Choroid plexus epithelial cell (primary cell): ENCODE results near the gene CDC7.
A peak's percentile ranks its signal among the peaks of the same experiment; 100 is the strongest.

Experiments used
- DNase-seq: peaks from one replicate; pipeline ENCODE4 v3.0.0-alpha.2; 2010; ENCODE audit warnings: low read depth
- H3K4me3 ChIP-seq: 2 replicates; pipeline ENCODE4 v1.5.1; 2011; ENCODE audit warnings: low read depth, mild to moderate bottlenecking, control low read depth, low read length, moderate library complexity
- TF ChIP-seq, protein P1 (sequence below): conservative IDR thresholded peaks from 2 replicates; pipeline ENCODE4 v1.5.1; 2011; ENCODE audit warnings: low read depth, mild to moderate bottlenecking, control low read depth, inconsistent platforms, low read length, moderate library complexity

The CDC7 gene

DNA sequence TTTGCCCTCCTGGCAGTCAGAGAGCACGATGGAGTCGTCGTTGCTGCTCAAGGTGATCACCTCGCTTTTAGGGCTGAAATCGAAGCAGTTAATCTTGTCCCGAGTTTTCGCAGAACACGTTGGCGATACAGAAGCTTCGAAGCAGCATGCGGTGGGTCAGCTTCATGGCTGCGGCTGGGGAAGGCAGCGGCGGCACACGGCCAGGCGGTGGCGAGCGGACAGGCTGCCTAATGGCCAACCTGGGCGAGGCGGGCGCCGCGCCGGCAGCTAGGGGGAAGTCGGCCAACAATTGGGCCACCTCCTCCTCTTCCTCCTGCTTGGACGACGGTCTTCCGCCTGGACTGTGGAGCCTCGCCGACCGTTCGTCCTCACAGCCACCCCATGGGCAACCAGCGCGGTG is 34.8 kb downstream of the CDC7 start:
- no peak for DNase-seq
- no peak overlapping the region for H3K4me3 ChIP-seq
- TF ChIP-seq, protein P1, sequence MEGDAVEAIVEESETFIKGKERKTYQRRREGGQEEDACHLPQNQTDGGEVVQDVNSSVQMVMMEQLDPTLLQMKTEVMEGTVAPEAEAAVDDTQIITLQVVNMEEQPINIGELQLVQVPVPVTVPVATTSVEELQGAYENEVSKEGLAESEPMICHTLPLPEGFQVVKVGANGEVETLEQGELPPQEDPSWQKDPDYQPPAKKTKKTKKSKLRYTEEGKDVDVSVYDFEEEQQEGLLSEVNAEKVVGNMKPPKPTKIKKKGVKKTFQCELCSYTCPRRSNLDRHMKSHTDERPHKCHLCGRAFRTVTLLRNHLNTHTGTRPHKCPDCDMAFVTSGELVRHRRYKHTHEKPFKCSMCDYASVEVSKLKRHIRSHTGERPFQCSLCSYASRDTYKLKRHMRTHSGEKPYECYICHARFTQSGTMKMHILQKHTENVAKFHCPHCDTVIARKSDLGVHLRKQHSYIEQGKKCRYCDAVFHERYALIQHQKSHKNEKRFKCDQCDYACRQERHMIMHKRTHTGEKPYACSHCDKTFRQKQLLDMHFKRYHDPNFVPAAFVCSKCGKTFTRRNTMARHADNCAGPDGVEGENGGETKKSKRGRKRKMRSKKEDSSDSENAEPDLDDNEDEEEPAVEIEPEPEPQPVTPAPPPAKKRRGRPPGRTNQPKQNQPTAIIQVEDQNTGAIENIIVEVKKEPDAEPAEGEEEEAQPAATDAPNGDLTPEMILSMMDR: no peak

DNA sequence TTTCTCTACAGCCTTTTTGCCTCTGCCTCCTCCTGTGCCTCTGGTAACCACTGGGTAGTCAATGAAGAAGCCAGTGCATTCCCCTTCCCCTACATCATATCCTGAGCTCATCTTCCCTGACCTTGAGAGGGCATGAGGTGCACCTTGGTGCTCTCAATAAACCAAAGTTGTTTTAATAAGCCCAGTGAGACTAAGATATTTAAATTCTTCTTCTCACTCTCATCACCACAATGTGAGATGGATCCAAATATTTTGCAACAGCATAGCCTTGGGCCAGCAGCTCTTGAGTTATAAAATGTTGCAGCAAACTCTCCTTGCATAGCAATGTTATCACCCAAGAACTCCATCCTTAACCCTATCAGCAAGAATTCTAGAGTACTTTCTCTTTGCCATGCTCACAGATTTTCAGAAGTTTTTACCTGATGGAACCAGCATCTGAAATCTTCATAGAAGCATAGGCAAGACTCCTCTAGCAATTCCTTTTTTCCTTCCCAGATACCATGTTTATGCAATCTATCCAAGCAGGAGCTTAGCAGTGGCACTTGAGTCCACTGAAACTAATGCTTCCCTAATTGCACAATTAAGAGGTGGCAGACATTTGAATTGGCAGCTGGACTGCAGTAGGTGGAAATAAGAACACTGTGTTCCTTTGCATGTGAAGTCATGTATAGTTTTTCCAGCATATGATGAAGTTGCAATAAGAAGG is 36.8 kb downstream of the CDC7 start:
- TF ChIP-seq, protein P1: no peak
- no peak overlapping the region for H3K4me3 ChIP-seq
- DNase-seq: peak; percentile 88

DNA sequence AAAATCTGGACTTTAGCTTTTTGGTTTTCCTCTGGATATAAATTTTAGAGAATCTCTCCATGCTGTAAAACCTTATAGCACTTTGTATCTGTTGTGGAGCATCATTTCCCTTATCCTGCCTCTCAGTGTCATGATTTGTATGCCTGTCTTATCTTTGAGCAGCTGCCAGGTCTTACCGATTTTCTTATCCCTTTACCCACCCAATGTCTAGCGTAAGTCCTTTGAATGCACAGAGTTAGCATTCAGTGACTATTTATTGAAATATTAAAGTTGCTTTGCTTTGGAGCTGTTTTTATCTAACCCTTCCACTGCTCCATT is 37.3 kb downstream of the CDC7 start:
- TF ChIP-seq, protein P1: no peak
- no peak overlapping the region for H3K4me3 ChIP-seq
- no peak for DNase-seq

DNA sequence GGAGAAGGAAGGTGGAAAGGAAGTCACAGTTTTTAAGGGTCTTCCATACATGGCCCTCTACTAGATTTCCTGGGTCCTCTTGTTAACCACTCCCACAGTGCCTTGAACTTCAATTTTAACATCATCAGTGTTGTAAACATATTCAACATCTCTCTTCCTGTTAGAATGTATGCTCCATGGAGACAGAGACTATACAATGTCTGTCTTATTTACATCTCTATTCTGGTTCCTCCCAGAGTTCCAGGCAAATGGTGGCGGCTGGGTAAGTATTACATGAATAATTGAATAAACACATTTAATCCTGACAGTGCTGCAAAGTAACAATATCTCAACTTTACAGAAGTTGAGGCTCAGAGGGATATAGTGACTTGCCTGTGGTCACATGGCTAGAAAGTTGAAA is 40.3 kb downstream of the CDC7 start:
- DNase-seq: no peak
- H3K4me3 ChIP-seq: no peak overlapping the region
- TF ChIP-seq, protein P1: no peak

DNA sequence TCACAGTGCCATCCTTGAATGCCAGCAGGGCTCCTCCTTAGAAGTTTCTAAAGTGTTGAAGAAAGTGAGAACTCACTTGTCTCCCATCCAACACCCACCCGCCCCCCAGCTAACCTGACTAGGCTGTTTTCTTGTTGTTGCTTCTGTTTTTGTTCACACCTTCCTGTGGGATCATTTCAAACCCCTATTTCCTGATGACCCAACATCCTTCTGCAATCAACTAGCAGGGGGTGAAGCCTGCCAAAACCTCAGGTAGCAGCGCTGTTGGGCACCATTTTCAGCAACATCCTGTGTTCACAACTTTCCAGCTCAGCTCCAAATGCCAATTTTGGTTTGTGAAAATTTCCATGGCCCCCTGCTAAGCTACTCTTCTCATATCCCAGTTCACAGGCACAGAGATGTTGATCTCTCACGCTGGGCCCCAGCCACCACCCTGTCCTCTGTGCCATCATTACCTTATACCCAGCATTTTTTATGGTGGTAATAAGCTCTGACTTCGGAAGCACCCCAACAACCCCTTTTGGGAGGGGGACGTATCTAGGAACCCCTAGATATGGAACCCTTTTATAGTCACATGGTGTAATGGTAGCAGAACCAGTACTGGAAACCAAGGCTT is 41.4 kb downstream of the CDC7 start:
- no peak overlapping the region for H3K4me3 ChIP-seq
- TF ChIP-seq, protein P1: no peak
- DNase-seq: no peak

DNA sequence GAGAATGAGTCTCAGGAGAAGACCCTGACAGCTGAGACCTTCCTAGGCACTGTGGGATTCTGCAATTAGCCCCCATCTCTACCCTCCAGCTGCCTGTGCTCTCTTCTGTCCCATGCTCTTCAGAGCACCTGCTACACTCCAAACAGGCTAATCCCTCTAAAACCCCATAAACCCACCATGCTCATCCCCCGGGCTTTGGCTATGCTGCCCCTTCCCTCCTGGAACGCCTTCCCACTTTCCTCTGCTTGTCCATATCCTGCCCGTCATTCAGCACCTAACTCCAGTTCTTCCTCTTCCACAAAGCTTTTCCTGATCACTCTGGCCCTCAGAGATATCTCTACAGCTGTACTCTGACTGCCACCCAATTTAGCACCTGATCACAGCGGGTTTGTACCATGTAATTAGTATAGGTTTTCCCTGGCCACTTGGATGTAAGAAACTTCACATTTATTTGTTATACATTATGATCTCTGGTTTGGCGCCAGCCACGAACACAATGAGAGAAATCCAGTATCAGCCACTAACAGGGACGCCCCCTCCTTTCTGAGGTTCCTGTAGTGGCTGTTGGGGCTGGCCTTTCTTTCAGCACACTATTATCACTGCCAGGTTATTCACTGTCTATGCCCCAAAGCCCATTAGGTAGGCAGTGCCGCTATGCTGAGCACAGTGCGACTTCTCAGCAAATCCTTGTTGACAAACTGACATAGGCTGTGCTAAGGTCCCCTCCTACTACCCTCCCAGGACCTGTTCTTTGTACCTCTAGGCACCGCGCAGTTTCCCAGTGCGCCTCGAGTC is 45.1 kb downstream of the CDC7 start:
- H3K4me3 ChIP-seq: no peak overlapping the region
- TF ChIP-seq, protein P1: no peak
- DNase-seq: no peak
